CD4-positive, alpha-beta T cell treated with Interleukin-10 for 1 hour (primary cell): ENCODE results near the gene FRMPD1.
"Not testable (repeated sequence)": the region's sequence is repeated elsewhere in the genome, so short reads cannot be mapped to it uniquely, and the experiment has no call there.

Experiments used
- DNase-seq: peaks from one replicate; pipeline ENCODE4 v3.0.0-alpha.2; 2020

Gene FRMPD1

DNA sequence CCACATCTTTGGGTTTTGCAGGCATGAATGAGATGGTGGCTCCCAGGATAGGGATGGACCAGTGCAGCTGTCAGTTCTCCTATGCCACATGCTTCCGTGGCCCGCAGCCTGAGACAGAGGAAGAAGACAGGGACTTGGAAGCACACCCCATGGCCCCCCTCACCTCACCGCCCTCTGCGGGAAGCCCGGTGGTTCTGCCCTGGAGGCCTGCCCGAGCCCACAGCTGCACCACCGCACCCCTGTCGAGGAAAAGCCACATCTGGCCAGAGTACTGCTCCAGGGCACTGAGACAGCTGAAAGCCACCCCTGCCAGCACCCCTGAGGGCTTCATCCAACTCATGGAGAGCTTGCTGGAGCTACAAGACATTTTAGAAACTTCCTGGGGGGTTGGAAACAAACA, 95.2 kb downstream of the FRMPD1 start:
- DNase-seq = no peak

DNA sequence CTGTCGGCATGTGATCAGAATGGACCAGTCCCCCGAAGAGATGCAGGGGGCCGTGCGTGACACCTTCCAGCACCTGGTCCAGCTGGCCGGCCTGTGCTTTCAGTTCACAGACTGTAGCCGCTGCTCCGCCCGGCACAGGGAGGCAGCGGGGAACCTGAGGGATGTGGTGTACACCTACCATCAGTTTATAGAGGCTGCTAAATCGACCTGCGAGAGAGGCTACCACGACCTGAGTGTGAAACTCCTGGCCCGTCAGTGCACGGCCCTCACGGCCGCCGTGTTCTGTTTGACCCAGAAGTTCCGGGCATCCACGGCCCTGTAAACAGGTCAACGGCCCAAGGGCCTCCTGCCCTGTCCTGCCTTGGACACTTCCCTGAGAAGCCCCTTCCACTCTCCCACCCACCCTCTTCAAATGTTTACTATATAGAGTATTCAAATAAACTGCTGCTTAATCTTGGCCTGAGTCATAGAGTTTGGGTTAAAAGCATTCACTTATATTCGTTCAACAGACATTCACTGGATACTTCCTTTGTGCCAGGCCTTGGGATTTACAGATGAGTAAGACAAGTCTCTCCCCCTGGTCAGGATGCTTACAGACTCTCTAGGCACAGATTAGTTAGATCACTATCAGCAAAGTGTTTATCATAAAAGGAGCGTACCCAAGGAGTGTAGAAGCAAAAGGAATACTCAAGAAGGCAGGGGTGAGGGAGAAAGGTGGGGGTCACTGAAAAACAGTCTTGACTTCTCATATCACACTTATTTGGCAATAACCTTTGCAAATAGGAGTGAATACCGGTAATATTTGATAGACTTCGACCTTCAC, 95.9 kb downstream of the FRMPD1 start:
- DNase-seq = no peak

DNA sequence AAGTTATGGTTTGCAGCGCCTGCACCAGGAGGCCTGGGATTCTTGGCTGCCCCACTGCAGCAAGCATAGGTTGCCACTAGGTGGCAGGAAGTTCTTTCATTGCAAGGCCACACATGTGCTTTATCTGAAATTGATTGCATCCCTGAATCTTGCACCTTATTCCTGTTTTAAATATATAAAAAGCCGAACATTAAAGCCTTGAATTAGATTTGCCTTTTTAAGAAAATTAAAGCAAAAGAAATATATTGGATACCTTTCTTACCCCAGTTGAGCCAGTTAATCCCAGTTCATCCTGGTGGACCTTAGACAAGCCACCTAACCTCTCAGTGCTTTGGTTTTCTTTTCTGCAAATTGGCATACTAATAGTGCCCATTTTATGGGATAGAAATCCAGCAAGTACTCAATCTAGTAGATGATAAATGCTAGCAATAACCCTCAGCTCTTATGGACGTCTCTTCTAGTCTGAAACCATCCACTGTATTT, 96.6 kb downstream of the FRMPD1 start:
- peak; percentile 62 for DNase-seq

DNA sequence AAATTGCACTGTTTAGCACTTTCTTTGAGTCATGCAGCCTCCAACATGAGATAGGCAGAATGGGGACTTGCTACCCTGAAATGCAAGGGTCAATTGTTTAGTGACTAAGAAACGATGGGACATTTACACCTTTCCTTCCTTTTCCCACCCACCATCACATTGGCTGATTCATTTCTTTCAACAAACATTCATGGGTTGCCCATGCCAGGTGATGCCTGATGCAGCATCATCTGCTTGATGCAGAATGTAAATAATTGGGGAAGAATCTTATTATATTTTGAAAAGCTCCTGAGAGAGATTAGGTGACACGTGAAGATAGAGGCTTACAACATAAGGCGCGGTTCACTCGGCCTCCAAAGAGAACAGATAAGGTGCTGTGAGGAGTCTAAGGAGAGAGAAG, 98.4 kb downstream of the FRMPD1 start:
- no peak for DNase-seq

DNA sequence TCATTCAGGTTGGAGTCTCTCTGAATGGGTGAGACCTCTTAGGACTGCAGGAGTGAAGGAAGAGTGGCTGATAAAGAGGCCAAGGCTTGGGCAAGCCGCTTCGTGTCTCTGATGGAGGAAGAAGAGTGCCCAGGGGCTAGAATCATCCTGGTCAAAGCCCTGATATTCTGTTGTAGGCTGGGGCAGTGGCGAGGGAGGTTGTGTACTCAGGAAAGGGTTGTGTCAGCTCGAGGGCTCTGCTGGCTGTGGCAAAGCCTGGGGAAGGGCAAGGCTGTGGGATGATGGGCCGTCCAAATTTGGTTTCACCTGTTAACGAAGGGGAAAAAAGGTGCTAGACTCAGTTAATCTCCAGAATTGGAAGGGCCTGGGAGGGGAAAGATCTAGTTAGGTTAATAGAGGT, 100.4 kb downstream of the FRMPD1 start:
- no peak for DNase-seq

DNA sequence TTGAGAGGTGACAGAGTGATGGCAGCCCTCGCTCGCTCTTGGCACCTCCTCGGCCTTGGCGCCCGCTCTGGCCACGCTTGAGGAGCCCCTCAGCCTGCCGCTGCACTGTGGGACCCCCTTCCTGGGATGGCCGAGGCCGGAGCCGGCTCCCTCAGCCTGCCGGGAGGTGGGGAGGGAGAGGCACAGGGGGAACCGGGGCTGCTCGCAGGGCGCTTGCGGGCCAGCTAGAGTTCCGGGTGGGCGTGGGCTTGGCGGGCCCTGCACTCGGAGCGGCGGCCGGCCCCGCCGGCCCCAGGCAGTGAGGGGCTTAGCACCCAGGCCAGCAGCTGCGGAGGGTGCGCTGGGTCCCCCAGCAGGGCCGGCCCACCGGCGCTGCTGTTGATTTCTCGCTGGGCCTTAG, 101.0 kb downstream of the FRMPD1 start:
- not testable (repeated sequence) for DNase-seq

DNA sequence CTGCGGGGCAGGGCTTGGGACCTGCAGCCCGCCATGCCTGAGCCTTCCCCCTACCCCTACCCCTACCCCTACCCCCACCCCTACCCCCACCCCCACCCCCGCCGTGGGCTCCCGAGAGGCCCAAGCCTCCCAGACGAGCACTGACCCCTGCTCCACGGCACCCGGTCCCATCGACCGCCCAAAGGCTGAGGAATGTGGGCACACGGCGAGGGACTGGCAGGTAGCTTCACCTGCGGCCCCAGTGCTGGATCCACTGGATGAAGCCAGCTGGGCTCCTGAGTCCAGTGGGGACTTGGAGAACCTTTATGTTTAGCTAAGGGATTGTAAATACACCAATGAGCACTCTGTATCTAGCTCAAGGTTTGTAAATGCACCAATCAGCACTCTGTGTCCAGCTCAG, 101.4 kb downstream of the FRMPD1 start:
- DNase-seq = not testable (repeated sequence)

DNA sequence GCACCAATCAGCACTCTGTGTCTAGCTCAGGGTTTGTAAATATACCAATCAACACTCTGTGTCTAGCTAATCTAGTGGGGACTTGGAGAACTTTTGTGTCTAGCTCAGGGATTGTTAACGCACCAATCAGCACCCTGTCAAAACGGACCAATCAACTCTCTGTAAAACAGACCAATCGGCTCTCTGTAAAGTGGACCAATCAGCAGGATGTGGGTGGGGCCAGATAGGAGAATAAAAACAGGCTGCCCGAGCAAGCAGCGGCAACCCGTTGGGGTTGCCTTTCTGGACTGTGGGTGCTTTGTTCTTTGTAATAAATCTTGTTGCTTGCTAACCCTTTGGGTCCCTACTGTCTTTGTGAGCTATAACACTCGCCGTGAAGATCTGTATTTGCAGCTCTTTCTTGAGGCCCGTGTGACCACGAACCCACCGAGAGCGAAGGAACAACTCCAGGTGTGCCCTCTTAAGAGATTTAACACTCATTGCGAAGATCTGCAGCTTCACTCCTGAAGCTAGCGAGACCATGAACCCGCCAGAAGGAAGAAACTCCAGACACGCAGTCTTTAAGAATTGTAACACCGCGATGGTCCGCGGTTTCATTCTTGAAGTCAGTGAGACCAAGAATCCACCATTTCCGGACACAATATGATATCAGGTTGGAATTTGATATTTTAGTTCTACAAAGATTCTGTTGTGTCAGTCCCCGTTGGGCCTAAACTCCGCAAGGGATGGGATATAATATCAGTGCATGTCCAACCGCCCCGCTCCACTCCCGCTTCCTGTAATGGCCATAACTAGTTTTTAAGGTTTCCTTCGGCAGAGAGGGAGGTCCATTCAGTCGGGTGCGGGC, 102.1 kb downstream of the FRMPD1 start:
- DNase-seq = peak; percentile 15

DNA sequence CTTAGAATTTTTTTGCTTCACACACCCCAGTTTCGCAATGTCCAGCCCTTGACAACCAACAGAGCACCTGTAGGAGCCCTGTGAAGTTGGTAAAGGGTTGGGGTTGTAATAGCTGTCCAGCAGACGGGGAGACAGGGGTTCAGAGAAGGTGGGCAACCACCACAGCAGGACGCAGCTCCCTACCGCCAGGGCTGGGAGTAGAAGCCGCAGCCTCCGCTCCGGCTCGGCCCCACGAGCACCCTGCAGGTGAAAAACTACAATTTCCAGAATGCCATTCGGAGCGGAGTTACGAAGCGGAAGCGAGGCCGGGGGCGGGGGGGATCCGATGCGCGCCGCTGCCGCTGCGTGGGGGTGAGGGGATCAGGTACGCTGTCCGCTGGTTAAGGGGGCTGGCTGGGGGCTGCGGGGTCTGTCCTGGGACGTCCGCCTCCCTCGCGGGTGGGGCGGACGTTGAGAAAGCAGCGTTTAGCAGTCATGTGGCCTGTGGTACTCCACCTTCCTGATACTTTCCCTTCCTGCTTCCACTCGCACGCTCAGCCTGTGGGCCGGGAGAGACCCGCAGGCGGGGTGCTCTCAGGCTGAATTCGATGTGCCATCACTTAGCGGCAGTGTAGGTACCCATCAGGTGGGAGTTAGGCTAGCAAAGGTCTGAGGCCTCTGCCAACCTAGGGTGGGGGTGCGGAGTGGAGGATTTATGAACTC, 102.9 kb downstream of the FRMPD1 start, which contains the start of gene TRMT10B:
Gene TRMT10B (plus strand): TSS at position 317 of the 702 bp plus-strand sequence. CDS start 8,127 bp downstream, outside the sequence.
- peak; percentile 74 for DNase-seq

DNA sequence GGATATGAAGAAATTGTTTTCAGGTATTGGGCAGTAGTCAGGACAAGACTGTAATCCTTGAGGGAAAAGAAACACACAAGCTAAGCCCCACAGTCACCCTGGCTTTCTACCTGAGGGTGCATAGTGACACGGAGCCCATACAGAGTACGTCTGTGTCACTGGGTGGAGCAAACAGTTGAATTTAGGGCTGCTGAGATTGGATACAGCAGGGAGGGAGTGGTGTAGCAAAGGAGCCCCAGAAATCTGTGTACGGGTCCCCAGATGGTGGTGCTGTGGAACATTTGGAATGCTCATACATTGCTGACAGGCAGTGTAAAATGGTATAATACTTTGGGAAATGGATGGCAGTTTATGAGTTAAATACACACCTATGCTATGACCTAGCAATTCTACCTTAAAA, 108.0 kb downstream of the FRMPD1 start:
- no peak for DNase-seq

DNA sequence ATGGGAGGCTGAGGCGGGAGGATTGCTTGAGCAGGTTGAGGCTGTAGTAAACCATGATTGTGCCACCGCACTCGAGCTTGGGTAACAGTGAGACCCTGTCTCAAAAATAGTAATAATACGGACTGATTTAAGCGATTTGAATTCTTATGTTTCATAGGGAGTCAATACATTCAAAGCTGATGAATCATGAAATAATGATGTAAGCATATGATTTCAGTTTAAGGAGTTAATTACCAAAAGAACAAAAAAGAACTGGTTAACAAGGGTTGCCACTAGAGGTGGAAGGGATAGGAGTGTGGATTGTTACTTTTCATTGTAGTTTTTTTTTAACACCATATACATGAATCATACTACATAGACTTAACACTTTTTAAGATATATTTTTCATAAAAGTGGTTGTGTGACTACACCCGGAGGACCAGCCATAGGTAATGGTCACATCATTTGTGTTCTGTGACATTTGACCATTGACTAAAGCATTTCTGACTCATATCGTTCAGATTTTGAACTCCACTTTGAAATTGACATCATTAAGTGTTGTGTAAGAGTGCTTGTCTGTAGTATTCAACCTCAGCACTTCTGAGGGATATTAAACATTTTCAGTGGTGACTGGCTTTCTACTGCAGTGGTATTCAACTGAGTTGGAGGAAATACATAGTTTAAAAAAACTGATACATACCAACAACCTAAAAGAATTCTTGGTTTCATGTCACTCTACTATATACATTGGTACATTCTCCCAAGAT, 109.8 kb downstream of the FRMPD1 start:
- no peak for DNase-seq

DNA sequence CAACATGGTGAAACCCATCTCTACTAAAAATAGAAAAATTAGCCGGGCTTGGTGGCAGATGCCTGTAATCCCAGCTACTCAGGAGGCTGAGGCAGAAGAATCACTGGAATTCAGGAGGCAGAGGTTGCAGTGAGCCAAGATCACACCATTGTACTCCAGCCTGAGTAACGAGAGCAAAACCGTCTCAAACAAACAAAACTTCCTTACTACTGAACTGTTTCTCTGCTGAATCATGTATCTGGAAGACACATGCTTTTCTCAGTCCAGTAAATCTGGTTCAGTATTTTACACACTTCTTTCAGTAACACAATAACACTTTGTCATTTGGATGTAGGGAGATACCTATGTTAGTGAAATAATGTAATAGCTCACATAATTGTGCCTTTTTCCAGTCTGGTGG, 110.8 kb downstream of the FRMPD1 start:
- no peak for DNase-seq

DNA sequence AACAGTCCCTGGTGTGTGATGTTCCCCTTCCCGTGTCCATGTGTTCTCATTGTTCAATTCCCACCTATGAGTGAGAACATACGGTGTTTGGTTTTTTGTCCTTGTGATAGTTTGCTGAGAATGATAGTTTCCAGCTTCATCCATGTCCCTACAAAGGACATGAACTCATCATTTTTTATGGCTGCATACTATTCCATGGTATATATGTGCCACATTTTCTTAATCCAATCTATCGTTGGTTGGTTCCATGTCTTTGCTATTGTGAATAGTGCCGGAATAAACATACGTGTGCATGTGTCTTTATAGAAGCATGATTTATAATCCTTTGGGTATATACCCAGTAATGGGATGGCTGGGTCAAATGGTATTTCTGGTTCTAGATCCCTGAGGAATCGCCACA, 114.5 kb downstream of the FRMPD1 start:
- not testable (repeated sequence) for DNase-seq

DNA sequence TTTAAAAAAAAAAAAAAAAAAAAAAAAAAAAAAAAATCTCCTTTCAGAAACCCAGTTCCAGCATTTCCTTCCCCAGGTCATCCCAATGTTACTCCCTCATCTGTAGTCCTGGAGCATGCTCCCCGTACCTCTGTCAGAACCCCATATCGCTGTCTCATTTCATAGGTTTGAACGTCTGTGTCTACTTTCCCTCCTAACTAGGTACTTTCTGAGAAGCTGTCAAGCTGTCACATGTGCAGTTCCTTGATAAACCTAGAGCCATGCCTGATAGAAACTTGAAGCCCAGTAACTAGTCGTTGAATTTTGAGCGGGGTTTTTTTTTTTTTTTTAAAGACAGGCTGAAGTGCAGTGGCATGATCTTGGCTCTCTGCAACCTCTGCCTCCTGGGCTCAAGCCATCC, 118.6 kb downstream of the FRMPD1 start:
- DNase-seq = no peak

DNA sequence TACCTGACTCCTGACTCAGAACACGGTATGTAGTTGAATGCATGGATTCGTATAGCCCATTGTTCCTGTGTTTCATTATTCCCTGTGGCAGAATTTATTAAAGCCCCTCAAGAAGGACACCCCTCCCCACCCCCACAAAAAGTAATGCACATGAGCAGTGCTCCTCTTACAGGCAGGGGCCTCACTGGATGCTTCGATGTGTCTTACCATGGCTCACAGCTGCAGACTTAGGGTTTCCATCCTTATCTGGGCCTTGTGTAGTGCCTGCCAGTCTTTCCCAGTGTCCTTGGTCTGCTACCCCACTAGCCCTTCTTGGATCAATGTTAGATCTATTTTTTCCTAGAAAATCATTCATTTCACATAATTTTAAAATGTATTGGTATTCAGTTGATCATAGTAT, 119.2 kb downstream of the FRMPD1 start:
- DNase-seq = no peak

DNA sequence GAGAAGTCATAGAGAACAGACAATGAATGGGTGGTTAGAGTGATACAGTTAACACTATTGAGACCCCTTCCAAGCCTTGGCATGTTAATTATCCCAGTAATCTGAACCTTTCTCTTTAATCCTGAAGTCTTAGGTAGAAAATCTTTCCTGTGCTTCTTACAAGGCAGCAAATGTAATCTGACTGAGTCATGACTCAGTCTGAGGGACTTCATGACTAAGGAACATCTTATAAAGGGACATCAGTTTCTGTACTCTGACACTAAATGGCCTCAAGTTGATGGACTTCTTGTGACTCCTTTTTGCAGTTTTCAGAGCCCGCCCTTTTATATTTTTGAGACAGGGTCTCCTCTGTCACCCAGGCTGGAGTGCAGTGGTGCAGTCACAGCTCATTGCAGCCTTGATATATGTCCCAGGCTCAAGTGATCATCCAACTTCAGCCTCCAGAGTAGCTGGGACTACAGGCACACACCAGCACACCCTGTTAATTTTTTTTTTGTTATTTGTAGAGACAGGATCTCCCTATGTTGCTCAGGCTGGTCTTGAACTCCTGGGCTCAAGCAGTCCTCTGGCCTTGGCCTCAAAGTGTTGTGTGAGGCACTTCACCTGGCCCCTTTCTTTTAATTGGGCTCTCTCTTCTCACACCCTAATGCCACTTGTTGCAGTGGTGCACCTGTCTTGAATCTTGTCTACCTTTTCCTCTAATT, 124.6 kb downstream of the FRMPD1 start:
- DNase-seq = no peak

DNA sequence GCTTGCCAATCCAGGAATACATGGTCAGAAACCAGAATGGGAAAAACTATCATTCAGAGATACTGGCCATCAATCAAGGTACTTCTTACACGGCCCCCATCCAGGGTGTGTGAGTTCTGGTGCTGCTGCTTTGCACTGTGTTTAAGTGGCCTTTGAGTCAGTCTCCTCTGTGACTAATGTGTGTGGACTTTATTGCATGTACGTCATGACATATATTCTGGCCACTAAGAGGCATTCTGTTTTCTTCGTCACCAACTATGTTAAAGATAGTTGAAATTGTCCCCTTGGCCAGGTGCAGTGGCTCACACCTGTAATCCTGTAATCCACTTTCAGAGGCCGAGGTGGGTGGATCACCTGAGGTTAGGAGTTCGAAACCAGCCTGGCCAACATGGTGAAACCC, 125.6 kb downstream of the FRMPD1 start:
- DNase-seq = no peak

DNA sequence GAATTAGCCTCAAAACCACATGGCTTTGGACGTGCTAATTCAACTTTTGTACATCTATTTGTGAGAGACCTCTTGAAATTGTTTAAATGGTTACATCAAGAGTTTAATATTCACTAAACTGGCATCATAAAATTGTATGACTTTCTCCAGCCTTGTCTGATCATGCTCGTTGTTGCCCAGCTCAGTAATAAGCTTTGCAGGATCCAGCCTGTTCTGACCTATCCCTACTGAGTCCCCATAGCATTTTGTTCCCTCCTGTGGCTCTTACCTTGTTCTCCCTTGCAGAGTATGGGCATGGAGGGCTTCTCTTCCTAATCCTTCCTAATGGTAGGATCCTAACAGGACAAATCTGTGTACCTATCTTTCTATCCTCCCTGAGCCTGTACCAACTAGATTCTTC, 127.8 kb downstream of the FRMPD1 start:
- DNase-seq = no peak

DNA sequence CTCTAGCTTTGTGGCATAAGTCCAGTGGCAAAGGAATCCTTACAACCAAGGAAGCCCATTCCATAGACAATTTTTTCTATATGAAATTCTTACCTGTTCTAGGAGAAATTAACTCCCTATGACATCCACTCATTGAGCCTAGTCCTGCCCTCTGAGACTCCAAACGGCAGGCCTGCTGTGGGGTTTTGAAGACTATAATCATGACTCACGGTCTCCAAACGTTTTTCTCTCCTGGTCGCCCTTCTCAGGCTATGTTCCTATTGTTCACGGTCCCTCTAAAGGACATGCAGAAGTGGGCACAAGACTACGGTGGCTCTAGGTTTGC, 133.5 kb downstream of the FRMPD1 start:
- DNase-seq = no peak

DNA sequence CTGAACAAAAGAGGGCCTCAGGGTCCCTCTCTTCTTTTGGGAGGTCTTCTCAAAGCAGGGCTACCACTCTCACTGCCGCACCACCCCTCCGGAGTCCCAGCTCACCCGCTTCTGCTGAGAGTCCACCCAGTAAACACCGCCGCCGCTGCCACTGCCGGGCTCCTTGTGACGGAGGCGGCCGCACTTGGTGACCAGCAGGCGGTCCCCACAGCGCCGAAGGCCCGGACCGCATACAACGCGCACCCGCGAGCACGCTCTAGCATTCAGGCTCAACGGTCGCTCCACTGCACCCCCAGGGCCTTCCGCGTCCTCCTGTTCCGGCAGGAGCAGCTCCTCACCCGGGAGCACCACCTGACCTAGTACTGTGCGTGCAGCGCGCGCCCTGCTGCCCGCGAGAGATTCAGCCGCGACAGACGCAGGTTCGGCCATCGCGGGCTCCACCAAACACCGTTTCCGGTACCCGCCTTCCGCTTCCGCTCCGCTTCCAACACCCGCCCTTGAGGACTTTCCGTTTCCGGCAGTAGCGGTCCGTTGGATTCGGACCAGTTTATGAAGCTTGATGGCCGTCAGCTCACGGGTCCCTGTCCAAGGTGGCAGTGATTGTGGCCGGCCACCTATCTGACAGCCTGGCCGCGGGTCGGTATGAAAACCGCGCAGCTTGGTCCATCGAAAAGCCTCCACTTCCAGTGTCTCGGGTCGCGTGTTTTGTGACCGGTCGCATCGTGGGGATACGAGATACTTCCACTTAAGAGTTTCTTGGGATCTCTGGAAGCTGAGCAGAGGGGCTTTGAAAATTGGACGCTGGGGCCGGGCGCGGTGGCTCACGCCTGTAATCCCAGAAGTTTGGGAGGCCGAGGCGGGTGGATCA, 134.1 kb downstream of the FRMPD1 start, which contains the start of gene EXOSC3:
Gene EXOSC3 (minus strand): TSS at position 449 of the 868 bp plus-strand sequence. CDS start 20 bp downstream, at position 429.
- peak; percentile 86 for DNase-seq

DNA sequence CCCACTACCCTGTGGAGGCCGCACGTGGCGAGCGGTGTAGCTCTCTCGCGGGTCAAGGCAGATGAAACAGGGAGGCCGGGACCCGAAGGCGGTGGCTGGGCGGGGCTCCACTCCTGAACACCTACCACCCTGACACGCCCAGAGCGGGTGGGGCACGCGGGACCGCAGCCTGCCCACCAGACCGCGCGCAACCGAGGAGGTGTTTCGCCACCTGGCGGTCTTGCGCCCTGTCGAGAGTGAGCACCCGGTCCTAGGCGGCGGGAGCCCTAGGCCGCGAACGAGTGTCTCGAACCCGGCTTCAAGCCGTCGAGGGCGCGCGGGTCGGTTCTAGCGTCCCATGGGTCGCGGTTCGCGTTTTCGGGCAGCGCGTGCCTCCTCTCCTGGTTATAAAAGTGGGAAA, 136.3 kb downstream of the FRMPD1 start:
- DNase-seq = no peak
